Upper lobe of right lung (tissue), 1 donor: ENCODE results near the gene USP10. TPM values are rescaled to one million over a fixed set of nuclear protein-coding genes. Genes with fewer than 3 reads are reported as not detected.
A peak's percentile ranks its signal among the peaks of the same experiment; 100 is the strongest.

Experiments
- ATAC-seq: fragments of 200-7000 bp; cut with Tn5 transposase; one replicate; pipeline ENCODE4 v1.9.1; 2020; ENCODE audit warnings: mild to moderate bottlenecking, moderate library complexity
- DNase-seq: peaks from one replicate; pipeline ENCODE4 v3.0.0-alpha.2; 2020
- H3K27ac ChIP-seq: fragments of 200-600 bp; one replicate; pipeline ENCODE4 v1.8.0; 2022
- H3K27me3 ChIP-seq: fragments of 200-600 bp; one replicate; pipeline ENCODE4 v1.8.0; 2022; ENCODE audit warnings: mild to moderate bottlenecking
- H3K36me3 ChIP-seq: fragments of 200-600 bp; one replicate; pipeline ENCODE4 v1.8.0; 2022
- H3K4me1 ChIP-seq: fragments of 200-600 bp; one replicate; pipeline ENCODE4 v1.8.0; 2022
- H3K4me3 ChIP-seq: fragments of 200-600 bp; one replicate; pipeline ENCODE4 v1.8.0; 2022; ENCODE audit warnings: mild to moderate bottlenecking
- H3K9me3 ChIP-seq: fragments of 200-600 bp; one replicate; pipeline ENCODE4 v1.8.0; 2022
- CTCF ChIP-seq: fragments of 200-600 bp; IDR thresholded peaks from one replicate; pipeline ENCODE4 v1.8.0; 2022; ENCODE audit warnings: antibody characterized with exemption
- intact Hi-C: fragments of 100-400 bp; cut with DNase I; formaldehyde crosslinking; loops from one replicate; pipeline ENCODE4 v1.11.0; 2022
- total RNA-seq: library from RNA; stranded (reverse); fragmentation: NEBNext Ultra II Directional; extraction: Animal tissue kit (Norgen Biotek cat#: 25700); gene quantifications from one replicate; pipeline ENCODE4 v1.2.1, GENCODE V29; 2021
- donor health status: DM: no; HTN: yes; CAD: no; lungs with severe emphysema.

Gene USP10
- total RNA-seq, 1 donor from 2014 or later = 59.6 TPM

DNA sequence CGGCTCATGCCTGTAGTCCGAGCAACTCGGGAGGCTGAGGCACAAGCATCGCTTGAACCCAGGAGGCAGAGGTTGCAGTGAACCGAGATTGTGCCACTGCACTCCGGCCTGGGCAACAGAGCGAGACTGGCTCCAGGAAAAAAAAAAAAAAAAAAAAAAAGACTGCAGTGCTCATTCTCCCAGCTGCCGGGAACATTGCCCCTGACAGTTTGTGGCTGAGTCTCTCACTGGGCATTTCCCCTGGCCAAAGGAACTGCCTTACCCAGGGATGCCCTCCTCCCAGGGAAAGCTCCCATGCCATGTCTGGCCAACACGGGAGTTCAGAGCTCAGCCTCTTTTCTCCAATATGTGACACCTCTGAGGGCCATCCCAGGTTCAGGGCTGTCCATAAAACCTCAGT lies 21.3 kb upstream of the USP10 start:
- H3K27ac ChIP-seq = no peak overlapping the region
- H3K4me3 ChIP-seq = no peak overlapping the region
- TF ChIP-seq CTCF = no peak
- H3K9me3 ChIP-seq = no peaks in the 10 kb centered on the region
- H3K27me3 ChIP-seq = no peaks in the 10 kb centered on the region
- intact Hi-C loops = no loop called here
- no peaks in the 10 kb centered on the region for H3K4me1 ChIP-seq
- no peaks in the 10 kb centered on the region for H3K36me3 ChIP-seq
- ATAC-seq = no peak
- peak; percentile 20 for DNase-seq

DNA sequence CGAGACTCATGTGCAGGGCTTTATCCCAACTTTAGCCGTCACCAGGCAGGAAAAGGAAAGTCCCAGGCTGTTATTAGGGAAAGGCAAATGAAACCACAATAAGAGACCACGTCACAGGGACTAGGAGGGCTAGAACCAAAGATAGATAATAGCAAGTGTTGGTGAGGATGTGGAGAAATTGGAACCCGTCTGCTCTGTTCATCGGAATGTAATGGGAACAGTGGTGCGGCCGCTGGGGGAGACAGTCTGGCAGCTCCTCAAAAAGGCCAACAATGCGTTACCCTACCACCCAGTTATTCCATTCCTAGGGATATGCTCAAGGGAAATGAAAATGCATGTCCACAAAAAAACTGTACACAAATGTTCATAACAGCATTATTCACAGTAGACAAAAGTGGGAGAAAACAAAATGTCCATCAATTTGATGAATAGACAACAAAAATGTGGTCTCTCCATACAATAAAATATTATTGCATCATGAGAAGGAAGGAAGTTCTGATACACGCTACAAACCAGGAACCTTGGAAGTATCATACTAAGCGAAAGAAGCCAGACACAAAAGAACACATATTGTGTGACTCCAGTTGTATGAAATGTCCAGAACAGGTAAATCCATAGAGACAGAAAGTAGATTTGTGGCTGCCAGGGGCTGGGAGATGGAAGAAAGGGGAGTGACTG lies 19.5 kb upstream of the USP10 start:
- H3K27ac ChIP-seq = no peak overlapping the region
- intact Hi-C loops = no loop called here
- H3K27me3 ChIP-seq = no peaks in the 10 kb centered on the region
- no peak for ATAC-seq
- no peaks in the 10 kb centered on the region for H3K9me3 ChIP-seq
- H3K4me1 ChIP-seq = no peaks in the 10 kb centered on the region
- H3K36me3 ChIP-seq = no peaks in the 10 kb centered on the region
- no peak overlapping the region for H3K4me3 ChIP-seq
- DNase-seq = peak; percentile 18
- no peak for TF ChIP-seq CTCF

DNA sequence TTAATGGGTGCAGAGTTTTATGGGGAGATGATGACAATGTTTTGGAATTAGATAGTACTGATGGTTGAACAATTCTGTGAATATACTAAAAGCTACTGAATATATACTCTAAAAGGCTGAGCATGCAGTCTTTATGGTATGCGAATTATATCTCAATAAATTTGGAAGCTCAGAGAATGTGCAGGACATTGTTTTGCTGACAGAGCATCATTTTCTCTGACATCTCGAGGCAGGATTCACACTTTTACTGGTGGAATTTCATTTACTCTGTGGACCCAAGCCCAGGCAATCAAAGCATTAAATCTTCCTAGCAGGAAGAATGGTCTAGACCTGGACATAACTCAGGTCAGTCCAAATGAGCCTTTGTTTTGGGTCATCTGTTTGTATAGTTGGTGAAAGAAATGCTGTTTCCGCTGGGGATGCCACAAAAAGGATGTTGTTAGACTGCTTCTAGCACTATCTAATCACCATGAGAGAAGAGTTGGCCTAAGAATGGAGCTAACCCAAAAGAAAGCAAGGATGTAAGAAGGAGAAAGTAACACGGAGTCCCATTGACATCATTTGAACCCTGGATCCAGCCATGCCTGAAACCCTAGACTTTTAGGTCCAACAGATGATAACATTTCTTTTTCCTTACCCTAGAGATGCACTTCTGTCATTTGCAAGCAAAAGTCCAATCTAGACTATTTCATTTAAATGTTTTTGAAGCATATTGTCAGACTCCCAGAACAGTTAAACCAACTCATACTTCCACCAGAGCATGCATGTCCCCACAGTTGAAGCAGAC lies 18.8 kb upstream of the USP10 start:
- DNase-seq = no peak
- no peaks in the 10 kb centered on the region for H3K4me1 ChIP-seq
- H3K4me3 ChIP-seq = no peak overlapping the region
- no peaks in the 10 kb centered on the region for H3K36me3 ChIP-seq
- no peak overlapping the region for H3K27ac ChIP-seq
- intact Hi-C loops = no loop called here
- no peak for TF ChIP-seq CTCF
- no peaks in the 10 kb centered on the region for H3K27me3 ChIP-seq
- ATAC-seq = no peak
- no peaks in the 10 kb centered on the region for H3K9me3 ChIP-seq

GRCh38 chr16:84683691-84684591 lies 15.9 kb upstream of the USP10 start:
- TF ChIP-seq CTCF = no peak
- no peaks in the 10 kb centered on the region for H3K4me1 ChIP-seq
- no peak for DNase-seq
- H3K4me3 ChIP-seq = no peak overlapping the region
- no peak overlapping the region for H3K27ac ChIP-seq
- no peaks in the 10 kb centered on the region for H3K36me3 ChIP-seq
- no peaks in the 10 kb centered on the region for H3K9me3 ChIP-seq
- no peaks in the 10 kb centered on the region for H3K27me3 ChIP-seq
- no peak for ATAC-seq
- intact Hi-C loops = no loop called here

DNA sequence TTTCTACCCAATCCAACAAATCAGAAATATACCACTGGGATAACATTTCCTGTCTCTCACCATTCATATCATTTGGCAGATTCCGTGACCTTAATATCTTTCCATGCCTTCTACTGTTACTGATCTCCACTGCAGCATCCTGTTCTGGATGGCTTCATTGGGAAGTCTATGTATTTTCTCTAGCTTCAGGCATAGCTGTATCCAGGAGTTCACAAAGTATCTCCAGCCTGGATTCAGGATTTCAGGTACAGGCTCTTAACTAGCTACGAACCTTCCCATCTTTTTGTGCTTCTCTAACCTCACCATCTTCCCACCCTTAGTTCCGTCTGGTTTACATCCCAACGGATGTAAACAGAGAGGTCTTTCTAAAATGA lies 15.2 kb upstream of the USP10 start:
- Histone ChIP-seq H3K36me3 (no peaks in the 10 kb centered on the region), H3K27ac (no peak overlapping the region), H3K9me3 (no peaks in the 10 kb centered on the region), H3K27me3 (no peaks in the 10 kb centered on the region), H3K4me3 (no peak overlapping the region), H3K4me1 (no peaks in the 10 kb centered on the region)
- no peak for TF ChIP-seq CTCF
- ATAC-seq (no peak), DNase-seq (no peak)
- intact Hi-C loops = no loop called here
